ENCODE results near the gene F12.

GRCh38 chr5:177390363-177391300 lies 18.7 kb downstream of the F12 start:
- TF ChIP-seq CBFB (CRISPR knock-in tag; IDR thresholded peaks at IDR 0.05; ENCODE audit: low read depth) (no peak), ESRRA (CRISPR knock-in tag; IDR thresholded peaks at IDR 0.05; ENCODE audit: borderline replicate concordance) (no peak), ATF3 (CRISPR knock-in tag; conservative IDR thresholded peaks at IDR 0.05) (no peak), MLX (CRISPR knock-in tag; IDR thresholded peaks at IDR 0.05) (no peak), JUN (CRISPR knock-in tag; IDR thresholded peaks at IDR 0.05) (no peak), USF2 (CRISPR knock-in tag; IDR thresholded peaks at IDR 0.05) (peak; percentile 81)
- TF ChIP-seq, protein P1, sequence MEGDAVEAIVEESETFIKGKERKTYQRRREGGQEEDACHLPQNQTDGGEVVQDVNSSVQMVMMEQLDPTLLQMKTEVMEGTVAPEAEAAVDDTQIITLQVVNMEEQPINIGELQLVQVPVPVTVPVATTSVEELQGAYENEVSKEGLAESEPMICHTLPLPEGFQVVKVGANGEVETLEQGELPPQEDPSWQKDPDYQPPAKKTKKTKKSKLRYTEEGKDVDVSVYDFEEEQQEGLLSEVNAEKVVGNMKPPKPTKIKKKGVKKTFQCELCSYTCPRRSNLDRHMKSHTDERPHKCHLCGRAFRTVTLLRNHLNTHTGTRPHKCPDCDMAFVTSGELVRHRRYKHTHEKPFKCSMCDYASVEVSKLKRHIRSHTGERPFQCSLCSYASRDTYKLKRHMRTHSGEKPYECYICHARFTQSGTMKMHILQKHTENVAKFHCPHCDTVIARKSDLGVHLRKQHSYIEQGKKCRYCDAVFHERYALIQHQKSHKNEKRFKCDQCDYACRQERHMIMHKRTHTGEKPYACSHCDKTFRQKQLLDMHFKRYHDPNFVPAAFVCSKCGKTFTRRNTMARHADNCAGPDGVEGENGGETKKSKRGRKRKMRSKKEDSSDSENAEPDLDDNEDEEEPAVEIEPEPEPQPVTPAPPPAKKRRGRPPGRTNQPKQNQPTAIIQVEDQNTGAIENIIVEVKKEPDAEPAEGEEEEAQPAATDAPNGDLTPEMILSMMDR (IDR thresholded peaks at IDR 0.05) = peak; percentile 98
- TF ChIP-seq, protein P2, sequence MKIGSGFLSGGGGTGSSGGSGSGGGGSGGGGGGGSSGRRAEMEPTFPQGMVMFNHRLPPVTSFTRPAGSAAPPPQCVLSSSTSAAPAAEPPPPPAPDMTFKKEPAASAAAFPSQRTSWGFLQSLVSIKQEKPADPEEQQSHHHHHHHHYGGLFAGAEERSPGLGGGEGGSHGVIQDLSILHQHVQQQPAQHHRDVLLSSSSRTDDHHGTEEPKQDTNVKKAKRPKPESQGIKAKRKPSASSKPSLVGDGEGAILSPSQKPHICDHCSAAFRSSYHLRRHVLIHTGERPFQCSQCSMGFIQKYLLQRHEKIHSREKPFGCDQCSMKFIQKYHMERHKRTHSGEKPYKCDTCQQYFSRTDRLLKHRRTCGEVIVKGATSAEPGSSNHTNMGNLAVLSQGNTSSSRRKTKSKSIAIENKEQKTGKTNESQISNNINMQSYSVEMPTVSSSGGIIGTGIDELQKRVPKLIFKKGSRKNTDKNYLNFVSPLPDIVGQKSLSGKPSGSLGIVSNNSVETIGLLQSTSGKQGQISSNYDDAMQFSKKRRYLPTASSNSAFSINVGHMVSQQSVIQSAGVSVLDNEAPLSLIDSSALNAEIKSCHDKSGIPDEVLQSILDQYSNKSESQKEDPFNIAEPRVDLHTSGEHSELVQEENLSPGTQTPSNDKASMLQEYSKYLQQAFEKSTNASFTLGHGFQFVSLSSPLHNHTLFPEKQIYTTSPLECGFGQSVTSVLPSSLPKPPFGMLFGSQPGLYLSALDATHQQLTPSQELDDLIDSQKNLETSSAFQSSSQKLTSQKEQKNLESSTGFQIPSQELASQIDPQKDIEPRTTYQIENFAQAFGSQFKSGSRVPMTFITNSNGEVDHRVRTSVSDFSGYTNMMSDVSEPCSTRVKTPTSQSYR (CRISPR knock-in tag; IDR thresholded peaks at IDR 0.05) = no peak

Data from WTC11 (cell line).